ENCODE measurements around the gene COL9A2.

DNA sequence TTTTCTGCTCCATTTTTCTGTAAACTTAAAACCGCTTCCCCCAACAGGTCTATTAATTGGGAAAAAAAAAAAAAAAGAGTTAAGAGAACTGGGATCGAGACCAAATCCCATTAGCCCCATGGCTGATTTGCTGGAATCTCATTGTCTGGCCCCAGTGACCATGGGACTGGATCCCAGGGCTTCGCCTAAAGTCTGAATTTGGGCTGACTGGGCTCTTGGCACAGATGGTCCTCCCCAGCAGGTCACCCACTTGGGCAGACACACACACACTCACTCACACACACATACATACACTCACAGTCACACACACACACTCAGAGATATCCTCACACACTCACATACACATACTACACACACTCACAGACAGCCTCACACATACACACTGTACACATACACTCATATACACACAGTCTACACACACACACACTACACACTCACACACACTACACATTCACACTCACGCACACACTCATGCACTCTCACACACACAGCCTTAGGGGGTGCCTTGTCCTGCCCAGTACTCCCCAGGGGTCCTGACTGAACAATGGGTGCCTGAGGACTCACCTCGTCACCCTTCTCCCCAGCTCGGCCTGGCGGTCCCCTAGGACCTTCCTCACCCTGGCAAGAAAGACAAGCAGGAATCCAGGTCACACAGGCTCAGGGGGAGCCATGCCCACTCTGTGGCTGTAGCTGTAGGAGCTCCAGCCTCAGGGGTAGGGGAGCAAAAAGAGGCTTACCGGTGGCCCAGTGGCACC is 7.5 kb downstream of the COL9A2 start:
- TF ChIP-seq, protein P1, sequence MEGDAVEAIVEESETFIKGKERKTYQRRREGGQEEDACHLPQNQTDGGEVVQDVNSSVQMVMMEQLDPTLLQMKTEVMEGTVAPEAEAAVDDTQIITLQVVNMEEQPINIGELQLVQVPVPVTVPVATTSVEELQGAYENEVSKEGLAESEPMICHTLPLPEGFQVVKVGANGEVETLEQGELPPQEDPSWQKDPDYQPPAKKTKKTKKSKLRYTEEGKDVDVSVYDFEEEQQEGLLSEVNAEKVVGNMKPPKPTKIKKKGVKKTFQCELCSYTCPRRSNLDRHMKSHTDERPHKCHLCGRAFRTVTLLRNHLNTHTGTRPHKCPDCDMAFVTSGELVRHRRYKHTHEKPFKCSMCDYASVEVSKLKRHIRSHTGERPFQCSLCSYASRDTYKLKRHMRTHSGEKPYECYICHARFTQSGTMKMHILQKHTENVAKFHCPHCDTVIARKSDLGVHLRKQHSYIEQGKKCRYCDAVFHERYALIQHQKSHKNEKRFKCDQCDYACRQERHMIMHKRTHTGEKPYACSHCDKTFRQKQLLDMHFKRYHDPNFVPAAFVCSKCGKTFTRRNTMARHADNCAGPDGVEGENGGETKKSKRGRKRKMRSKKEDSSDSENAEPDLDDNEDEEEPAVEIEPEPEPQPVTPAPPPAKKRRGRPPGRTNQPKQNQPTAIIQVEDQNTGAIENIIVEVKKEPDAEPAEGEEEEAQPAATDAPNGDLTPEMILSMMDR (IDR thresholded peaks at IDR 0.05), result no peak
- no peak for TF ChIP-seq POLR2A (IDR thresholded peaks at IDR 0.05)
- TF ChIP-seq EP300 (IDR thresholded peaks at IDR 0.05), result no peak
